CD4-positive, alpha-beta T cell treated with Interleukin-4 for 4 hours (primary cell): ENCODE results near the gene TOB1.
A peak's percentile ranks its signal among the peaks of the same experiment; 100 is the strongest.
"Not testable (repeated sequence)": the region's sequence is repeated elsewhere in the genome, so short reads cannot be mapped to it uniquely, and the experiment has no call there.

Experiments used
- DNase-seq: peaks from one replicate; pipeline ENCODE4 v3.0.0-alpha.2; 2020

TOB1 gene

DNA sequence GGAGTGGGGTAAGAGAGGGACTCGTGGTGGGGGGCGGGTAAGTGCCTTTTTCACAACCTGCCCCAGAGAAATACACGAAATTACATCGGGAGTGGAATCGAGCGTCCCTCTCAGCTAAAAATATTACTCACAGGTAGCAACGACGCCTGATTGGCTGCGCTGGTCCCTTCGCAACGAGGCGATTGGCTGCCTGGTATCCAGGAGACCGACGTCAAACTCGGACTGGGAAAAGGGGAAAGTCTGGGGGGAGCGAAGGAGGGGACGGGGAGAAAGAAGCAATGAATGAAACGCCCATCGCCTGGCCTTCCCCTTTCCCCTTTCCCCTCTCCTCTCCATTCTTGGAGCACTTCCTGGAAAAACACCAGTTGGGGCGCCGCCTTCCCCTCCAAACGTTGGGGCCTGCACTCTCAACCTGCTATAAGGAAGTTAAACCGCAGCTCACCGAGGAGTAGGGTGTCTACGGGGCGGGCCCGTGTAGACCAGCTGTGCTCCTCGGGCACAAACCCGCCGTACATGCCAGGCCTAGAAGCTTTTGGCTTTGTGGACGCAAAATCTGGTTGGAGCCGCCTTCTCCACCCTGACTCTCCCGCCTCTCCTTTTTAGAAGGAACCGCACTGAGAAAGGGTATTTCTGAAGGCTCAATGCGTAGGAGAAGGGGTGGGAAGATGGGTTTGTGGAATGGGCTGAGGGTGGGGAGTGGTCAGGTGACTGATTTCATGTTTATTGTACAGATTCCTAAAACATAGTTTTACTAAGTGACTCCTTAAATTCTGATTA is 1.4 kb upstream of the TOB1 start:
- peak; percentile 89 for DNase-seq

DNA sequence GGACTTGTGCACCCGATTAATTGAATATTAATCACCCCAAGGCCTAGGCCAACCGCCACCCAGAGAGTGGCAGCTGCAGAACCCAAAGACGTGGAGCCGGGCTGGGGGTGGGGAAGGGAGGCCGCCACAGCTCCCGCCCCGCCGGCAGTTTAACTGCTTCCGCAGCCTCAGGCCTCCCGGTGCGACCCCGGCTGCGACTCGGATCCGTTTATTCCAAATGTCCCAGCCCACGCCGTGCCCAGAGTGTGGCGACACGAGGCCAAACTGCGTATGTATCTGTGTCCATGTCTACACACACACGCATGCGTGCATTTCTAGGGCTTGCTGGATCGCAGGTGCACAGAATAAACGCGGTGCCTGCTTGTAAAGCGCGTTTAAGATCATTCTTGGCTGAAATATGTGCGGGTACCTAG is 802 bp upstream of the TOB1 start:
- DNase-seq: peak; percentile 71

DNA sequence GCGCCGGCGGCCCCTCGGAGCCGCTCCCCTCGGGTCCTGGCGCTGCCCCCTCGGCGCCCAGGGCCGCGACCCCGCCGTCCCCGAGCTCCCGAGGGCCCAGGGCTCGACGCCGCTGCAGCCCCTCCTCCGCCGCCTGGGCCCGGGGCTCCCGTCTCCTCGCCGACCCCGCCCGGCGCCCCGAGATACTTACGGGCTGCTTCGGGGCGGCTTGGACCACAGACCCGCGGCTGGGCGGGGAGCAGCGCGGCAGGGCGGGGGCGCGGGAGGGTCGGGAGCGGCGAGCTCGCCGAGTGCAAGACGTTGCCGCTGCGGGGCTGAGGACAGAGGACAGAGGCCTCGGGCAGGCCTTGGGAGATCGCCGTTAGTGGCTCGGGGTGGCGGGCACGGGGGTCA is 290 bp downstream of the TOB1 start:
- DNase-seq: no peak

DNA sequence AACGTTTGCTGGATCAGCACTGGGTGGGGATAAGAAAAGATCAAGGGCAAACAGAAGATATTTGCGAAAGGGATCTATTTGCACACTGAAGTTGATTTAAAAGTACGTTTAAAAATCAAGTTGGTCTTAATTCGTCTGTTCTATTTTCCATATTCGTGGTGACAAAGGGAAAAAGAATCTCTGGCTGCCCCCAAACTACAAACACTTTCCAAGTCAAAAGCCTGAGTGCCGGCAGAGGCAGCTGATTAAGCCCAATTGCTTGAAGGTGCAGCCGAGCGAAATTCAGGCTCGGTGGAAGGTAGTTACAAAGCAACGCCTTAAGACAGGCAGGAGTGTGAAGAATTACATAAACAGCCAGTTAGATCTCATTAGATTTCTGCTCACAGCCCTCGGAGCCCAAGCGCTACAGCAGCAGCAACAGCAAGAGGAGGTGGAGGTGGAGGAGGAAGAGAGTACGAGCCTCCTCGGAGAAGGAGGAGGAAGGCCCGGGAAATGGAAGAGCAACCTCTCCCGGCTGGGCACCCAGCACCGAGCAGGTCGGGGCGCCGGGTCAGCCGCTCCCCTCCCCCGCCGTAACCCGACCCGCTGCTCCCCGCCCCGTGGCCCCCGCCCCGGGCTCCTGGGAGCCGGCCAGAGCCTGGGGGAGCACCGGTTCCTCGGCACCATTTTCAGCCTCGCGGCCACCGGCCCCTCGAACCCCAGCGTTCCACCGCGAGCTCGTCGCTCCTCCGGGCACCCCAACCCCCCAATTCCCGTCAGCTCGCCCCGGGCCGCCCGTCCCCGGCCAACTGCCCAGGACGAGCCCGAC is 890 bp downstream of the TOB1 start:
- DNase-seq: peak; percentile 55

DNA sequence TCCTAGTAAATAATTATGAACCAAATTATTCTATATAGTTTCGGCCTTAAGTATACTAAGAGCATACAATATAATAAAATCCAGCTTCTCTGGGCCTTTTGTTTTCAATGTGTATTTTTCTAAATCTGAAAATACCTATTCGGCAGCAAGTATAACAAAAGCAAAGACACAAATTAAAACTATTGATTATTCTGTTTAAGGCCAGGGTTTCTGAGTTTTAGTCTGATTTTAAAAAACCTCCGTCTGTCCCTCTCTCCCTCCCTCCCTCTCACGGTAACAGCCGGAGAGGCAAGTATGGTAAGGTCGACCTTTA is 1.5 kb downstream of the TOB1 start:
- no peak for DNase-seq

DNA sequence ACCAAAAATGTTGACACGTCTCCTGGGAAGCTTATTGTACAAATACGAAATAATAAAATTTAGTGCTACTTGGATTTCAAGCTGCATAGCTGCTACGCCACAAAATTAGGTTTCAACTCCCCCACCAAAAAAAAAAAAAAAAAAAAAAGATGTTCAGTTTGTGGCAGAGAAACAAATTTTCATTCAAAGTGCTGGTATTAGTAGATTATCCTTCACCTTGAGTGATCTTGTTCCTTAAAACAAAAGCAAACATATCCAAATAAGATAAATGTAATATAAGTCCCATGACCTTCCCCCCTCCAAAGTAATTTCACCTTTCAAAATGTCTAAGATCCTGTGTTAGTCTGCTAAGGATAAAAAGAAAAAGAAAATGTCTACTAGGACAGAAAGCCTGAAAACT is 2.2 kb downstream of the TOB1 start:
- no peak for DNase-seq

DNA sequence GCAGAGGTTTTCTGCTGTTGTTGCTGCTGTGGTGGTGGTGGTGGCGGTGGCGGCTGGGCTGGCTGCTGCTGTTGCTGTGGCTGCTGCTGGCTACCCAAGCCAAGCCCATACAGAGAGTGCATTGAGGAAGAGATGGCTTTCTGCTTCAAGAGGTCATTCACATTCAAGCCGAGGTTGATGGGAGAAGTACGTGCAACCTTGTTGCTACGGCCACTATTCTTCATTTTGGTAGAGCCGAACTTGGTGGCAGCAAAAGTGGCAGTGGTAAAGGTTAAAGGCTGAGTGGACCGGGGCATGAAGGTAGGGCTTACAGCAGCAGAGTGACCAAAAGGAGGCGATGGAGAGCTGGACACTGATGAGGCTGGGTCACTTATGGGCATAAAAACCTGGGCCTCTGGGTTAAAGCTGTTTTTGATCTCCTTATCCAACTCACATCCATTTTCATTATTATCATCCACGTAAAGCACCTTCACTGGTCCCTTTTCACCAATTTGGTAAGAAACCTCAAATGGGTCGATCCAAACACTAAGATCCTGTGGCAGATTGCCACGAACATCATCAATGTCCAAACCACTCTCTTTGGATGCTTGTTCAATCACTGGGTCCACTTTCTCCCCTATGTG is 2.8 kb downstream of the TOB1 start:
- DNase-seq: peak; percentile 33

DNA sequence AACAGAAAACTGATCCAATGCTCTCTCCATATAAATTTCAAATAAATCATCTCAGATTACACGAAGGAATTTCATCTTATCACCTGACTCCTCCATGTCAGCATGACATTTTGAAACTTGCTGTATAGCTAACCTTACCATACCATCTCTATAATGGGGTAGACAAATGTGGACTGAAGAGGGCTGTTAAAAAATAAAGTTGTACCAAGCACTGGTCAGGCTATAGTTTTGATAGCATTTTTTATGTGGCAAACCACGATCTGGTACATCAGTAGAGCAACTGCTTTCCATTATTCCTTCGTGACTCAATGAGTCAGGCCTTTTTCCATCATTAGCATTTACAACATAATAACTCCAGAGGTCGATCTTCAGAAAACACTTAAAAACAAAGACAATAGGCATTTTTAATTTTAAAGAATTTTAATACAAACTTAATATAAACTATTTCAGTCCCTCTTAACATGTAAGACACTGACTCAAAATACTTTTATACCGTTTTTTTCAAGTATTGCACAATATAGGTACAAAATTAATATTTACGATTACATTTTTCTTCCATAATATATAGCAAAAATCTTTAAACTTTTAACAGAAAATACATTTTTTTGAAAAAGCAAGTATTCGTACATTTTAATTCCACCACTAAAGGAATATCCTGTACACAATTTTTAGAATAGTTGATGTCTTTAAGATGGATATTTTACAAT is 4.2 kb downstream of the TOB1 start:
- DNase-seq: no peak

DNA sequence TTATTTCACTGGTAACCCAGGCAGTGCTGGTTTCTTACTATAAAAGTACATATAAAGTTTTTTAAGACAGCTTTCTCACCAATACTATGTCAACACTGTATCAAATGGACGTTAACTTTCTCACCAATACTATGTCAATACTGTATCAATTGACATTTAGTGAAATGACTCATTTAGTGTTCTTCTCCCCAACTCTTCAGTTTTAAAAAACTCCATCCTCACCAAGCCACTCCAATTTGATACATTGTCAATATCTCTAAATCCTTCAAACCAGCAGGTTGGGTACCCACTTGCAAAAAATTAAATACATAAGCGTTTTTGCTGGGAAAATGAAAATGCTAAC is 4.8 kb downstream of the TOB1 start:
- no peak for DNase-seq

DNA sequence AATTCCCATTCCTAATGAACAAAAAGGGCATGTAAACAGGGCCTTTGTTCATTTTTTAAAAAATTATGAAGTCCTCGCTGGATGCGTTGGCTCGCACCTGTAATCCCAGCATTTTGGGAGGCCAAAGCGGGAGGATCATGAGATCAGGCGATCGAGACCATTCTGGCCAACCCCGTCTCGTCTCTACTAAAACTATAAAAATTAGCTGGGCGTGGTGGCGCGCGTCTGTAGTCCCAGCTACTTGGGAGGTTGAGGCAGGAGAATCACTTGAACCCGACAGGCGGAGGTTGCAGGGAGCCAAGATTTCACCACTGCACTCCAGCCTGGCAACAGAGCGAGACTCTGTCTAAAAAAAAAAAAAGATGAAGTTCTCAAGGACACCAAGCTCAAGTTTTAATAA is 6.4 kb downstream of the TOB1 start:
- not testable (repeated sequence) for DNase-seq

DNA sequence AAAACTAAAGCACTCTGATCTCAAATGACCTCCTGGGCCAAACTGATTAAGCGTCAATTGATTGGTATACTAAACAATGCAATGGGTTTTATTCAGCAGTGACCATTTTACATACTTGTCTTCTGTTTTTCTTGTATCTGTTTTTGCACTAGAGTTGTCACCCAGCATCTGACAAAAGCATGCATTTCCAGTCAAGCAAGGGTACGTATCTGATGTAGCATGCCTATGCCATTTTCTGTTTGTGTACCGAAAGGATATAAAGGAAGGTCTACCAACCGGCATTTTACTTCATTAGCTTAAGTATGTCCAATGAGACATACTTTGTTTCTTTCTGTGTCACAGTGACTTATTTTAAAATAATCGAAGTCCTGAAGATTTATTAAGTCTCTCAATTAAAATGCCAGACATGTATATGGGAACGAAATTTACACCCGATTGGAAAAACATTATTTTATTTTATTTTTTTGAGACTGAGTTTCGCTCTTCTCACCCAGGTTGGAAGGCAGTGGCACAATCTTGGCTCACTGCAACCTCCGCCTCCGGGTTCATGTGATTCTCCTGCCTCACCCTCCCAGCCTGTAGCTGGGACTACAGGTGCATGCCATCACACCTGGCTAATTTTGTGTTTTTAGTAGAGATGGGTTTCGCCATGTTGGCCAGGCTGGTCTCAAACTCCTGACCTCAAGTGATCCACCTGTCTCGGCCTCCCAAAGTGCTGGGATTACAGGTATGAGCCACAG is 7.5 kb downstream of the TOB1 start:
- no peak for DNase-seq

DNA sequence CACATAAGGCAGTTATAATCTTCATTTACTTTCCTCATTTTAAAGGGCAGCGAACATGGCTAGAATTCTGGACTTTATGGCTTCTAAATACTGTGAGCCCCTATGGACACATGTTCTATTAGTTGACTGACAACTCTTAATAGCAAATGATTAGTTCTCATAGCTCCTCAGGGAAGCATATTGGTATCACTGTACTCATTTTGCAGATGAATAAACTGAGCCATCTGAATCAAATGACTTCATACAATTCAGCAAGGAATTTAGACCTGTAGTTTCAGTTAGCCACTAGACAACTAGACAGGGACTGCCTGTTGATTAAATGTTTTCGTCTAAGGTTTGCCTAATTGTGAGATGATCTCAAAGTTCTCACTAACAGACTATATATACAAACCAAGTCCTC is 9.7 kb downstream of the TOB1 start:
- no peak for DNase-seq

DNA sequence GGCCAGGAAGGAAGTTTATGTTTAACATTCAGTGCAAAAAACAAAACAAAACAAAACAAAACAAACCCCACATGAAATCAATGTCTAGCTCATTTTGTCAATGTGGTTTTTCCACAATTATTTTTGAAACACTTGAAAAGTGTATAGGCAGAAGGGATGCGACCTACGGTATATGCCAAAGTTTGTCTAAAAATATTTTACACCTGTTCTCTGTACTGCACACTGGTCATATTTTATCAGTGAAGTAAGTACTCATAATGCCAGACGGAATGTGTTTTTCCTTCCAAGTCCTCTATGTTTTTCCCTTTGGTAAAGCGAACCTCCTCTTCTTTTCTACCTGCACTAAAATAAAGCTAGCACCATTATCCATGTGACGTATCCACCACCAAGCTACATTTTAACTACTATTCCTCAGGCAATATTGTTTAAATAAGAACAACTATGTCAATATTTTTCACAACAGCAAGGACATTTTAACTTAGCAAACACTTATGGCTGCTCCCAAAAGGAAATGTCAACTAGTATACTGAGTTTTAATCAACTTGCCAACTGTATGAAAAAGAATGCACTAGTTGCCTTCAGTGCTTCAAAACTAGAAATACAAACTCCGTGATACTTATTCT is 10.3 kb downstream of the TOB1 start:
- no peak for DNase-seq

DNA sequence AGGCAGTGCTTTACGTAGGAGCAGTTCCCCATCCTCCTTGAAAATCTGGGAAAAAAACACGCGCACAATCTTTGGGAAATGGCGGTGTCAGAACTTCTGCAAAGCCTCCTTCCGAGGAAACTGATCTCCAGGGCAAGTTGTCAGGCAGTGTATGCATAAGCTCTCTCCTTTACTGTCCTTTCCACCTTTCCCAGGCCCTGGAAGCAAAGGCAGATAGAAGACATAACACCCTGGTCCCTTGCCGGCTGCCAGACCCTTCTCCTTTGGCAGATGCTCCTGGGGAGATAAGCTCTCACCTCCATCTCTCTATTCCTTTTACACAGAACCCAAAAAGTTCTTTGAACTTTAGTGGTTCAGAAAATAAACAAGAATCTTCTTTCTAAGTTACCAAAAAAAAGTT is 12.4 kb downstream of the TOB1 start:
- DNase-seq: no peak

DNA sequence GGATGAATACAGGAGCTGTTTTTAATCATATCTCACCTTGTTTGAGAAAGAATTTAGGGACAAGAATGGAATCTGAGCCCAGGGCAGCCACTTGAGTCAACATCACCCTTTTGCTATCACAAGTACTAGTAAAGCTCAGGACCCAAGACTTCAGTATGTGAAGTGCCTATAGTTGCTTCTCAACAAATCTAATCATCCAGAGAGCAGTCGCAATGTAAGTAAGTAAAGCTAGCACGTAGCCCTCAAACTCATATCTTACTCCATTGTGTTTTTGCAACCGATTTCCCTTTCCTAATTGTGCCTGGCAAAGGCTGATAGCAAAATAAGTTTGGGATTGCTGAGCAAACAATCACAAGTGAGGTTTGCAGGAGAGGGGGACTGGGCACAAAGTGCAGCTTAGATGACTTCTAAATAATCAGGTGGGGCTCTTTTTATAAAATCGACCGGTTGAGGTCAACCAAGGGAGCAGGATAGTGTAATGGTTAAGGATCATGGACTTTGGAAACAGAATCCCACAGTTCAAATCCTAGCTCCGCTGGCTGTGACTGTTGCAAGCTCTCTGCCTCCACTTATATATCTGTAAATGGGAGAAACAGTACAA is 13.0 kb downstream of the TOB1 start:
- DNase-seq: no peak

DNA sequence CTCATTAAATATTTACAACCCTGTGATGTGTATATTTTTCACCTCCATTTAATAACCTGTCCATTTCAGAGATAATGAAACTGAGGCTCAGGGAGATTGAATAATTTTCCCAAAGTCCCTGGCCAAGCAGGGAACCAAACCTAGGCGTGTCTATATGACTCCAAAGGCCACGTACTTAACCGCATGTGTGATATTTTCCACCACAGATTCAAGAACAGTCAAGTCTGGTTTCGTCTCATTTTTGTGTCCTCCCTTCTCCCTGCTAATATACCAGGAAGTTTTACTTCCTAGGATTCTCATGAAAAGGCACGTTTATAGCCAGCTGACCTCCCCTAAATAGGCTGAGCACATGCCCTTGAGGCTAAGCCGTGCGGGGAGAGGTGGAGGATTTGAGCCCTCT is 15.5 kb downstream of the TOB1 start:
- no peak for DNase-seq

DNA sequence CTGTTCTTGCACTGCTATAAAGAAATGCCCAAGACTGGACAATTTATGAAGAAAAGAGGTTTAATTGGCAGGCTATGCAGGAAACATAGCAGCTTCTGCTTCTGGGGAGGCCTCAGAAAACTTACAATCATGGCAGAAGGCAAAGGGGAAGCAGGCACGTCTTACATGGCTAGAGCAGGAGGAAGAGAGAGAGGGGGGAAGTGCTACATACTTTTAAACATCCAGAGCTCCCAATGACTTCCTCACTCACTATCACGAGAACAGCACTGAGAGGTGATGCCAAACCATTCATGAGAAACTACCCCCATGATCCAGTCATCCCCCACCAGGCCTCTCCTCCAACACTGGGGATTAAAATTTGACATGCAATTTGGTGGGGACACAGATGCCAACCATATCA is 17.4 kb downstream of the TOB1 start:
- no peak for DNase-seq

DNA sequence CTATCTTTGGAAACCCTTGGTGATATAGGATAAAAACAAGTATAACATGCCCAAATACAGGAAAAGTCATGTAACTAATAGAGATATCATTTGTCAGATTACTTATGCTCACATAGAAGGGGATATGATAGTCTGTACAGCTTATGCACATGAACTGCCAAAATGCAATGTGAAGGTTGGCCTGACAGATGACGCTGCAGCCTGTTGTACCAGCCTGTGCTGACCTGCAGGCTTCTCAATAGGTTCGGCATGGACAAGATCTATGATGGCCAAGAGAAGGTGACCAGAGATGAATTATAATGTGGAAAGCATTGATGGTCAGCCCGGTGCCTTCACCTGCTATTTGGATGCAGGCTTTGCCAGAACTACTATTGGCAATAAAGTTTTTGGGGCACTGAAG is 18.1 kb downstream of the TOB1 start:
- no peak for DNase-seq

DNA sequence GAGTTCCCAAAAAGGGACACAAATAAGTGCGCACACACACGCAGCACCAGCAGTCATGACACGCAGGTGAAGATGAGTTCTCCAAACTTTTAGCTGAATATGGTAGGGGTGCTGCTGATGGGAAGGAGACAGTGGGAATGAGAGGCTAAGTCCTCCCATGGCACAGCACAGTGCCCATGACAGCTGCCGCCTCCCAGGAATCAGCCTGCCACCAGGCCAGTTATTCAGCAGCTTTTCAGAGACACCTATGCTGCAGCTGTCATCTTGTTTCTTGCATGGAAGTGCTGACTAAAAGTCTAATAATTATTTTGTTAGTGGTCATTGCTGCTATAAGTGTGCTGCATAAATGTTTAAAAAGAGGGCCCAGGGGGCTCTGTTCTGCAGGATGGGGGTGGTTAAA is 18.6 kb downstream of the TOB1 start:
- no peak for DNase-seq

DNA sequence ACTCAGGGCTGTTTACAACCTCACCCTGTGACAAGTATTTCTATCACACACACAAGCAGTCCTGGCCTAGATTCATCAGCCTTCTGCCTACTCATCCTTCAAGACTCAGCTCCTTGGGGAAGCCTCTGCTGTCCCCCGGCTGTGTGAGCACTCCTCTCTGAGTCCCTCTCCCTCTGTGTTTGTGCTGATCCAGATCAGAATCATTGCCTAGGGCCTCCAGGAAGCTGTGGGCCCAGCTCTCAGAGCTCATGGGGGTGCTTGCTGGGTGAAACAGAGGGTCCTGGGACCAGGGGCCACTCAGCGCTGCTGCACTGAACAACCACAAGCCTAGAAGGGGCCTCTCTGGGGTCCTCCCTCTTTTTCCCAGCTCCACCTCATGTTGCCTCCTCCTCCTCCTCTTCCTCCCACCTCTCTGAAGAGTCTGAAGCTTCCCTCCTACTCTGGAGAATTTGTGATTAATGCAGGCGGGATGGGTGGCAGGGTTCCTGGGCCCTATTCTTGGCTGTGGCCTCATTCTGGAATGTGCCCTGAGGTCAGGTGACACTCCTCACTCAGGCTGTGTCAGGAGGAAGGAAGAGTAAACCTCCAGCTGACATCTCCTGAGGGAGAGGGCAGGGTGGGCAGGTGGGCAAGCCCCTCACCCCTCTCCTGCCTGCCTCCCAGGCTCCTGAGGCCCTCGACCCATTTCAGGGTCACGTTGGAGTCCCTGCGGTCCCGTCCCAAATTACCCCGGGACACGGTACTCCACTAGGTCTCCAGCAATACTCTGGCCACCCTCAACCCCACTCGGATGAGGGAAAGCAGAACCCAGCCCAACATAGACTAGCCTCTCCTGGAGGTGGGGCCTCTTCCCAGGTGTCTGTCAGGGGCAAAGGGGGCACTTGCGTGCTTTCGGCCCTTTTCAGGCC is 20.7 kb downstream of the TOB1 start:
- no peak for DNase-seq

DNA sequence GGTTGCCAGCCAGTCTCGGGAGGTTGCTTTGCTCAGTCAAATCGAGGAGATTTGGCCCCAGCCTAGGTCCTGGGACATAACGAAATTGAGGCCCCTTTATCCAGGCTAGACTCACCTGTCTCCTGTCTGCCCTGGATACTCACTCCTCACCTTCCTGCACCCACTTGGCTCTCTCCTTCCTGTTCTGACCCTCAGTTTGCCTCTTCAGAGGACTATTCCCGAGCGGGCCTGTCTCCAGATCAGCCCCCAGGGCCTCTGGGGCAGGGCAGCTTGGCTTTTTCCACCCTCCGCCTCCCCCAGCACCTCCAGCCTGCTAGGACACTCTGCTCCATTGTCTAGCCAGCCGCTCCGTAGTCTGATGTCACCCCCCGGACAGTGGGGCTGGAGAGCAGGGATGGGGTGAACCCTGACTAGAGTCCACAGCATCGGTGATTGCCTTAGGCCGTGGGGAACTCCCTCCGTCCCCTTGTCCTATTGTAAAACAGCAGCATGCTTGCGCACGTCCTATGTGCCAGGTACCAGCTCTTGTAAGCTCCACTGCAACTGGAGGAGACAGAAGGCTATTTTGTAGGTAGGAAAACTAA is 21.9 kb downstream of the TOB1 start:
- no peak for DNase-seq
